ENCODE data around the gene JMJD1C.

DNA sequence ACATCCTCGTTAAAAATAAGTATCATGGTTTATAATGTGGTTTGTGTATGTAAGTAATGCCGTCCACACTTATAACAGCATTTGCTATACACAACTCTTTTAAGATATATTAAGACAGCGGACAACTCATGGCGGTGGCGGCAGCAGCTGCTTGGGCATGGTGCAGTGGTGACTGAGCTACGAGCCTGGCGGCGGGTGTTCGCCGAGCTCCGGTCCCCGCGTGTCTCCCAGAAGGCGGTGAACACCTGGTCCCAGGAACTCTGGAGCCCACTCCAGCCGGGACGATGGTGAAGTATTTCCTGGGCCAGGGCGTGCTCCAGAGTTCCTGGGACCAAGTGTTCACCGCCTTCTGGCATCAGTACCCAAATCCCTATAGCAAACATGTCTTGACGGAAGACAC lies 38.8 kb downstream of the JMJD1C start:
- TF ChIP-seq, protein P1, sequence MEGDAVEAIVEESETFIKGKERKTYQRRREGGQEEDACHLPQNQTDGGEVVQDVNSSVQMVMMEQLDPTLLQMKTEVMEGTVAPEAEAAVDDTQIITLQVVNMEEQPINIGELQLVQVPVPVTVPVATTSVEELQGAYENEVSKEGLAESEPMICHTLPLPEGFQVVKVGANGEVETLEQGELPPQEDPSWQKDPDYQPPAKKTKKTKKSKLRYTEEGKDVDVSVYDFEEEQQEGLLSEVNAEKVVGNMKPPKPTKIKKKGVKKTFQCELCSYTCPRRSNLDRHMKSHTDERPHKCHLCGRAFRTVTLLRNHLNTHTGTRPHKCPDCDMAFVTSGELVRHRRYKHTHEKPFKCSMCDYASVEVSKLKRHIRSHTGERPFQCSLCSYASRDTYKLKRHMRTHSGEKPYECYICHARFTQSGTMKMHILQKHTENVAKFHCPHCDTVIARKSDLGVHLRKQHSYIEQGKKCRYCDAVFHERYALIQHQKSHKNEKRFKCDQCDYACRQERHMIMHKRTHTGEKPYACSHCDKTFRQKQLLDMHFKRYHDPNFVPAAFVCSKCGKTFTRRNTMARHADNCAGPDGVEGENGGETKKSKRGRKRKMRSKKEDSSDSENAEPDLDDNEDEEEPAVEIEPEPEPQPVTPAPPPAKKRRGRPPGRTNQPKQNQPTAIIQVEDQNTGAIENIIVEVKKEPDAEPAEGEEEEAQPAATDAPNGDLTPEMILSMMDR (IDR thresholded peaks at IDR 0.05): no peak
- no peak for TF ChIP-seq POLR2A (IDR thresholded peaks at IDR 0.05)
